PFSK-1 (cell line): Measurements from ENCODE around the gene APBB2.

ENCODE experiments used
- FOXP2 ChIP-seq: optimal IDR thresholded peaks from 2 replicates; pipeline ENCODE3; 2011; ENCODE audit warnings: borderline replicate concordance, control low read depth, inconsistent platforms; ENCODE audit not compliant: insufficient read depth; ENCODE audit errors: extremely low read length, extremely low read depth
- POLR2AphosphoS5 ChIP-seq: IDR thresholded peaks from 2 replicates; pipeline ENCODE4 v1.6.1; 2012; ENCODE audit warnings: low read depth, mild to moderate bottlenecking, control low read depth, low read length, moderate library complexity
- SIN3A ChIP-seq: IDR thresholded peaks from 2 replicates; pipeline ENCODE4 v1.6.1; 2012; ENCODE audit warnings: mild to moderate bottlenecking, low read length, moderate library complexity, borderline replicate concordance; ENCODE audit not compliant: insufficient read depth
- TAF1 ChIP-seq: IDR thresholded peaks from 2 replicates; pipeline ENCODE4 v1.6.1; 2012; ENCODE audit warnings: low read length, control low read depth, borderline replicate concordance; ENCODE audit not compliant: insufficient read depth
- TF ChIP-seq, protein P1 (sequence below), 2 experiments: IDR thresholded peaks; 2 replicates each; pipeline versions ENCODE4 v1.6.1 to v1.8.0; 2011 to 2012; ENCODE audit warnings: low read depth in 2 of 2, low read length in 2 of 2, control low read depth in 1 of 2, inconsistent platforms in 1 of 2, mild to moderate bottlenecking in 1 of 2, moderate library complexity in 1 of 2; ENCODE audit not compliant: insufficient read depth in 1 of 2

APBB2 gene

DNA sequence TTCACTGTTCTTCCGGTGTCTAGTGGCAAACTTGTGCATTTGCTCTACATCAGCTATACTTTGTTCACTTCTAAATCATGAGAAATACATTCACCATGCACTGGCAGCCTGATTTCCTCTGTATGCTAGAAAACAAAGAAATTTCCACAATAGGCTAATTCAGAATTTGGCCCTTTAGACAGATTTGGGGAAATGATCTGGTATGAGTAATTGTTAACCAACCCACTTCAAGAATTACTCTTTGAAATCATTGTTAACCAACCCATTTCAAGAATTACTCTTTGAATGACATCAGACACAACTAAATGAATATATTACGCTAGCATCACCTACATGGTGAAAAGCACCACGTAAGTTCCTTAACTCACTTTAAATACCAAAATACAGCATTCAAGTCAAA is 14.6 kb downstream of the APBB2 start:
- TF ChIP-seq TAF1: no peak
- TF ChIP-seq SIN3A: no peak
- TF ChIP-seq FOXP2: no peak
- TF ChIP-seq, protein P1, sequence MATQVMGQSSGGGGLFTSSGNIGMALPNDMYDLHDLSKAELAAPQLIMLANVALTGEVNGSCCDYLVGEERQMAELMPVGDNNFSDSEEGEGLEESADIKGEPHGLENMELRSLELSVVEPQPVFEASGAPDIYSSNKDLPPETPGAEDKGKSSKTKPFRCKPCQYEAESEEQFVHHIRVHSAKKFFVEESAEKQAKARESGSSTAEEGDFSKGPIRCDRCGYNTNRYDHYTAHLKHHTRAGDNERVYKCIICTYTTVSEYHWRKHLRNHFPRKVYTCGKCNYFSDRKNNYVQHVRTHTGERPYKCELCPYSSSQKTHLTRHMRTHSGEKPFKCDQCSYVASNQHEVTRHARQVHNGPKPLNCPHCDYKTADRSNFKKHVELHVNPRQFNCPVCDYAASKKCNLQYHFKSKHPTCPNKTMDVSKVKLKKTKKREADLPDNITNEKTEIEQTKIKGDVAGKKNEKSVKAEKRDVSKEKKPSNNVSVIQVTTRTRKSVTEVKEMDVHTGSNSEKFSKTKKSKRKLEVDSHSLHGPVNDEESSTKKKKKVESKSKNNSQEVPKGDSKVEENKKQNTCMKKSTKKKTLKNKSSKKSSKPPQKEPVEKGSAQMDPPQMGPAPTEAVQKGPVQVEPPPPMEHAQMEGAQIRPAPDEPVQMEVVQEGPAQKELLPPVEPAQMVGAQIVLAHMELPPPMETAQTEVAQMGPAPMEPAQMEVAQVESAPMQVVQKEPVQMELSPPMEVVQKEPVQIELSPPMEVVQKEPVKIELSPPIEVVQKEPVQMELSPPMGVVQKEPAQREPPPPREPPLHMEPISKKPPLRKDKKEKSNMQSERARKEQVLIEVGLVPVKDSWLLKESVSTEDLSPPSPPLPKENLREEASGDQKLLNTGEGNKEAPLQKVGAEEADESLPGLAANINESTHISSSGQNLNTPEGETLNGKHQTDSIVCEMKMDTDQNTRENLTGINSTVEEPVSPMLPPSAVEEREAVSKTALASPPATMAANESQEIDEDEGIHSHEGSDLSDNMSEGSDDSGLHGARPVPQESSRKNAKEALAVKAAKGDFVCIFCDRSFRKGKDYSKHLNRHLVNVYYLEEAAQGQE (IDR thresholded peaks at IDR 0.05; ENCODE audit: insufficient read depth in 1 of 2, low read depth in 2 of 2, low read length in 2 of 2): no peak
- TF ChIP-seq POLR2AphosphoS5: no peak

DNA sequence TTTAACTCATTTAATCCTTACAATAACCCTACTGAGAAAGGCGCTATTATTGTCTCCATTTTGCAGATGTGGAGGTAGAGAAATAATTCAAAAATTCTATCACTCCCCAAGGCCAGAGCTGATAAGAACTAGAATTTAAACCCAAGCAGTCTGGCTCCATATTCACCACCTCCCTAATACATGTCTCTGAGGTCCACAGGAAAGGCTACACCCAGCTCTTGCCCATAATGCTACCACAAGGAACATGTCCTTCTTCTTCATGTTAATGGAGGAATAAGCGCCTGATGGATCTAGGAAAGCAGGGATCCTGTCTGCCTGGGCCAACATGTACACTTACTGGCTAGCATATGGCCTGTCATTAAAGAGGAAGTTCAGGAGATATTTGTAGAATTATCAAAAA is 16.3 kb downstream of the APBB2 start:
- TF ChIP-seq, protein P1 (IDR thresholded peaks at IDR 0.05; ENCODE audit: insufficient read depth in 1 of 2, low read depth in 2 of 2, low read length in 2 of 2): no peak
- TF ChIP-seq SIN3A (no peak), FOXP2 (no peak), TAF1 (no peak), POLR2AphosphoS5 (no peak)

DNA sequence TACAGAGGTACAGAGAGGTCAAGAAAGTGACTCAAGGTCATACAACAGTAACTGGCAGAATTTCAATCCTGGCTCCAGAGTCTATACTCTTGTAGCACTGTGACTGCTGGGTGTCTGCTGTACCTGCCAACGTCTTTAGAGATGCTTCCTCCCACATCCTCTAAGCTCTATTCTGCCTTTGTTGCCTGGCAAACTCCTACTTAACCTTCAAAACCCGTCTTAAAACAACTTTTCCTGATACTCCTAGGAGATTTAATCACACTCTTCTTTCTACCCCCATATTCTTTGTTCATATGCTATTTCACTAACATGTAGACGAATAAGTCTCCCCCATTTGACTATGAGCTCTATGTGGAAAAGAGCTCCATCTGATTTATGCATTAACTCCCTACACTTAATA is 16.8 kb downstream of the APBB2 start:
- TF ChIP-seq SIN3A: no peak
- TF ChIP-seq FOXP2: no peak
- TF ChIP-seq, protein P1 (IDR thresholded peaks at IDR 0.05; ENCODE audit: insufficient read depth in 1 of 2, low read depth in 2 of 2, low read length in 2 of 2): no peak
- no peak for TF ChIP-seq TAF1
- TF ChIP-seq POLR2AphosphoS5: no peak

DNA sequence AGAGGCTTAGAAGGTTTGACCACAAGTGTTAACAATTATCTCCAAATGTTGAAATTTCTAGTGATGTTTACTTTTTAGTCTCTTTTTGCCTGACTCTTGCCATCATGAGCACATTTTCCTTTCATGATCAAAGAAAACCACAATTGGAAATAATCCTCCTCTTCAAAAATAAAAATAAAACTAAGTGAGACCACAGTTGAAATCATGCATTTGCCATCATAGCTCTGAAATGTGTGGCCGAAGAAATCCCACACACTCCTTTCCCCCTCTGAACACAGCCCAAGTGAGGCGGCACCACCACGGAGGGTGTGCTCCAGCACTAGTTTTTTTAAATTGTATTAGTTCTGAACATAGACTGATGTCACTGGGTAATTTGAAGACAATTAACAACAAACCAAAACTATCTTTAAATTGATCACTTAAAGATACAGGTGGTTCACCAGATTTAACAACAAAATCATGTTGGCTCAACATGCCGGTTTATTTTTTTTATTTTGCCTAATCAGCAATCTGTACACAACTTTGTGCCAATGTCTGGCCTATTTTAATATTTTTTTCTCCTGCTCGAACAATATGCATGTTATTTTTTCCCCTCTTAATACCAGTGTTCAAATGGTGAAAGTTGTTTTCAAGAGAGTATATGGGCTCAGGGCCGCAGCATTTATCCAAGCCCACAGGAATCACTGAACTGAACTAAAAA is 17.6 kb downstream of the APBB2 start:
- TF ChIP-seq, protein P1 (IDR thresholded peaks at IDR 0.05; ENCODE audit: insufficient read depth in 1 of 2, low read depth in 2 of 2, low read length in 2 of 2): no peak
- TF ChIP-seq POLR2AphosphoS5: no peak
- TF ChIP-seq SIN3A: no peak
- TF ChIP-seq FOXP2: no peak
- TF ChIP-seq TAF1: no peak

DNA sequence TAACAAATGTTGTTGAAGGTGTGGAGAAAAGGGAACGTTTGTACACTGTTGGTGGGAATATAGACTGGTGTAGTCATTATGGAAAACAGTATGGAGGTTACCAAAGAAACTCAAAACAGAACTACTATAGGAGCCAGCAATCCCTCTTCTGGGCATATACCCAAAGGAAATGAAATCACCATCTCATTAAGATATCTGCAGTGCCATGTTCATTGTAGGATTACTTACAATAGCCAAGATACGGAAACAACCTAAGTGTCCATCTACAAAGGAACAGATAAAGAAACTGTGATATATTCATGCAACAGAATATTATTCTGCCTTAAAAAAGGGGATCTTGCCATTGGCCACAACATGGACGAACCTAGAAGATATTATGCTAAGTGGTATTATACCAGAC is 22.2 kb downstream of the APBB2 start:
- TF ChIP-seq TAF1: no peak
- TF ChIP-seq POLR2AphosphoS5: no peak
- TF ChIP-seq SIN3A: no peak
- TF ChIP-seq, protein P1 (IDR thresholded peaks at IDR 0.05; ENCODE audit: insufficient read depth in 1 of 2, low read depth in 2 of 2, low read length in 2 of 2): no peak
- TF ChIP-seq FOXP2: no peak
